HG02840 (cell line): Measurements from ENCODE around the gene KBTBD7.
"Not testable (repeated sequence)": the region's sequence is repeated elsewhere in the genome, so short reads cannot be mapped to it uniquely, and the experiment has no call there.

ENCODE experiments used
- ATAC-seq: cut with Tn5 transposase; IDR thresholded peaks from one replicate; pipeline ENCODE4 v1.9.1; 2021; ENCODE audit warnings: mild to moderate bottlenecking, moderate library complexity, moderate number of reproducible peaks; ENCODE audit not compliant: unreplicated experiment, low FRiP score

The KBTBD7 gene

DNA sequence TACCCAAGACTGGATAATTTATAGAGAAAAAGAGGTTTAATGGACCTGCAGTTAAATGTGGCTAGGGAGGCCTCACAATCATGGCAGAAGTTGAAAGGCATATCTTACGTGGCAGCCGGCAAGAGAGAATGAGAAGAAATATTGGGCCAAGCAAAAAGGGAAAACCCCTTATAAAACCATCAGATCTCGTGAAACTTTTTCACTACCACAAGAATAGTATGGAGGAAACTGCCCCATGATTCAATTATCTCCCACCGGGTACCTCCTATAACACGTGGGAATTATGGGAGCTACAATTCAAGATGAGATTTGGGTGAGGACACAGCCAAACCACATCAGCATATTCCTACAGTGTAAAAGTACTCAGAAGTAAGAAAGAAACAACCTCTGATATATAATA, 4.7 kb upstream of the KBTBD7 start:
- ATAC-seq = no peak

DNA sequence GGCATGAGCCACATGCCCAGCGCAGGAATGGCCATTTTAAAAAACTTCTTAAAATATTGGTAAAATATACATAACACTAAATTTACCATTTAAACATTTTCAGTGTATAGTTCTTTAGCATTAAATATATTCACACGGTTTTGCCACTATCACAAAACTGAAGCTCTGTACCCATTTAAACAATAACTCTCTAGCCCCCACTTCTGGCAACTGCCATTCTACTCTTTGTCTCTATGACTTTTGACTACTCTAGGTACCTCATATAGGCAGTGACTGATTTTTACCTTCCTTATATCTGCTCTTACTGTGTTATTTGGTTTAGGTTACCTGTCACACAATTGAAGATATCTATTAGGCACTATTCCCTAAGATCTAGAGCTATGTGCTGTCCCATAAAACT, 2.3 kb upstream of the KBTBD7 start:
- no peak for ATAC-seq

DNA sequence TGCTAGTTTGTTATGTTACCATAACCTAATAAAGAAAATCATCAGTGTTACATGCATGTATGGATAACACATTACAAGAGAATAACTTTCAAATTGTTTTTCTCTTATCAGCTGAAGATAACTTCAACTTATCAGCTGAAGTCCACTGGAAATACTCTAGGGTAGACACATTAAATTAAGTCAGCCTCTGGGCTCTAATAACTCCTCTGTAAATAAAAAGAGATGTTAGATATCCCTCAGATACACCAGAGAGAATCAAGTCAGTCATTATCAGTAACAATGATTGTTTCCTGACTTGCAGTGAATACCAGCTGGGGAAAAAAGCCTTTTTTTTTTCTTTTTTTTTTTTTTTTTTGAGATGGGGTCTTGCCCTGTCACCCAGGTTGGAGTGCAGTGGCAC, 1.6 kb upstream of the KBTBD7 start:
- ATAC-seq = no peak

- no peak for ATAC-seq
These were observed 900 bp downstream of the KBTBD7 start for GRCh38 chr13:41193469-41193868.

GRCh38 chr13:41188584-41188983, 5.8 kb downstream of the KBTBD7 start:
- no peak for ATAC-seq

- no peak for ATAC-seq
These were observed 7.9 kb downstream of the KBTBD7 start for GRCh38 chr13:41186481-41186880.

DNA sequence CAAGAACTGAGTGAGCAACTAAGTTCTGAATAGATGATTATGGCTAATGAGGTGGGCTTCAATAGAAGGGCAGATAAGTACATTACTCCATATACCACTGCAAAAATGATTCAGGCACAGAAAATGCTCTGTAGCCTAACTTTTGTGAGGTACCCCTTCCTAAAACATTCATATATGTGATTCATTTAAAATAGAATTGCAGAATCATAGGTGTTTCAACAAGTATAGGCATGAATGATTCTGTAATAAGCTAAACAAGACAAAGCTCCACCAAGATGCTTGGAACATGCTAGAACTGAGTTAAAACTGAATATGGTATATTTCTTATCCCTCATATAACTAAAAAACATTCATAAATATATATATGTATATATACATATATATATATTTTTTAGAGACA, 12.1 kb downstream of the KBTBD7 start:
- ATAC-seq = no peak

GRCh38 chr13:41179593-41180250, 14.6 kb downstream of the KBTBD7 start:
- ATAC-seq = no peak

DNA sequence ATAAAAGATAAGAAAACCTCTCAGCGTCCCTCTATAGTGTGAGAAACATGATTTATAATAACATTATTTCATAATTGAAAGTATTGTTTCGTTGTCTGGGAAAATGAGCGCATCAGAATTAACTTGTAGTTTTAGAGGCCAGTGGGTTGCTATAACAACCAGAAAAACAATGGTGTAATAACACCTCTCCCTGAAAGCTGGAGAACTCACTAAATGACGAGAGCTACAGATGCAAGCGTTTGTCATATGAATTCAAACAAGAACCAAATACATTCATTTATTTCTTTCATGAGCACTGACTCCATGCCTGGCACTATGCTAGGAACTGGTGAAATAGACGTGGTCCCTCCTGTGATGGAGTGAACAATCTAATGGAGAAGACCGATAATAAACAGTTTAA, 16.3 kb downstream of the KBTBD7 start:
- no peak for ATAC-seq

DNA sequence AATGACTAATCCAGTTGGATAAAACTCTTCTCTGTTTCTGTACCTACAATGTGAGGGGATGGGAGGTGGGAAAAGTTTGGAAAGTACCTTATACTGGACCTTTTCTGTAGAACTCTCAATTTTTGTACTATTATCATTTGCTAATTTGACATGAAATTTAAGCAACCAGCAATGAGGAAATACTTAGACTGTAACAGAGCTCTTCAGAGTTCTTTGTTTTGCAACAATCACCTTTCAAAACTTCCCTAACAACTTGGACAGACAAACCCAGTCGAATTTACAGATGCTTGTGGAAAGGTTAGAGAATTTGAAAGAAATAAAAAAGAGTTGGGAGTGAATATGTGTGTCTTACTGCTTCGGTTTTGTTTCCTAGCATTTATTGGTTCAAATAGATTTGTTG, 16.8 kb downstream of the KBTBD7 start:
- no peak for ATAC-seq

GRCh38 chr13:41175576-41175975, 18.8 kb downstream of the KBTBD7 start:
- ATAC-seq = not testable (repeated sequence)

DNA sequence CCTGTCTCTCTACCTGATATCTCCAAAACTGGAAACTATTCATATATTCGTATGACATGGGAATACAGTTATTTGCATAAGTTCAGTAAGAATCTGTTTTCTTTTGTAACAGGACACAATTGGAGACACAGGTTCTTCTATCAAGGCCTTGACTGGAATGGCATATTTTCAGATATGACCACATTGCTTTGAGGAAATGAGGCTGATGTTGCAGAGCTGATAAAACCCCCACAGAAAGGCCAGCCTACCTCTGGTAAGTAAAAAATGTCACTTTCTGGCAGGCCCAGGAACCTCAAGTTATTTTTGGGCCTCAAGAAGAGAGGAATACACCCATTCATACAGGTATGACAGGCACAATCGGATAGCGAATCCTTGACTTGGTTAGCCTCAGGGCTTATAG, 32.2 kb downstream of the KBTBD7 start:
- ATAC-seq = no peak

GRCh38 chr13:41159174-41159573, 35.2 kb downstream of the KBTBD7 start:
- ATAC-seq = no peak

GRCh38 chr13:41157048-41157717, 37.2 kb downstream of the KBTBD7 start:
- ATAC-seq = no peak

GRCh38 chr13:41156620-41157019, 37.7 kb downstream of the KBTBD7 start:
- no peak for ATAC-seq

- ATAC-seq = no peak
These were observed 40.3 kb downstream of the KBTBD7 start for GRCh38 chr13:41154042-41154441.

DNA sequence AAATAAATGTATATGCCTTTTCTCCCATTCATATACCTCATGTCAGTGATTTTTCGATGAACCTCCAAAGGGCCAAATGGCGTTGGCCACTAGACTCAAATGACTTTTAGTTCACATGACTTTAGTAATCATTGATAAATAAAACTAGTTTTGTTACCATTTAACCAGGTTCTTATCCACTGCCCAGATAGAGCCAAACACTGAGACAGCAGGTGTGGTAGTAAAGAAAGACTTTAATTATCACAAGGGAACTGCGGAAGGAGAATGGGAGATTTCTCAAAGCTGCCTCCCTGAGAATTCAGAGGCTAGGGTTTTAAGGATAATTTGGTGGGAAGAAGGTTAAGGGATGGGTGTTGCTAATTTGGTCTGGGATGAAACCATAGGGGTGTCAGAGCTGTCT, 42.4 kb downstream of the KBTBD7 start:
- no peak for ATAC-seq

DNA sequence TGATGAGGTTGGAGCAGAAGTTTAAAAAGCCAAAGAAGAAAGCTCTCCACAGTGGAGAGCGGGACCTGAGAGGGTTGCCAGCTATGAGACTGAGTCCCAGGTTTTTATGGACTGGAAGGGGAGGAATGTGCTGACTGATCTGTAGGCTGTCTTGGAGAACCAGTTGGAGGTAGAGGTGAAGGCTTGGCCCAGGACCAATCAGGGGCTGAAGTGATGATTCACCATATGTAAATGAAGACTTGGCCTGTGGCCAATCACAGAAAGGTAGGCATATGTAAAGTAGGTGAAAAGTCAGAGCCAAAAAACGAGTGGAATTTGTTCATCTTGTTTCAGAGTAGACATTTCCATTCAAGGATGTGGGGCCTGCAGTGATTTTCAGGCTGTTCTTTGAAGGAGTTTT, 44.3 kb downstream of the KBTBD7 start:
- no peak for ATAC-seq

- ATAC-seq = no peak
These were observed 45.7 kb downstream of the KBTBD7 start for GRCh38 chr13:41148419-41149283.

DNA sequence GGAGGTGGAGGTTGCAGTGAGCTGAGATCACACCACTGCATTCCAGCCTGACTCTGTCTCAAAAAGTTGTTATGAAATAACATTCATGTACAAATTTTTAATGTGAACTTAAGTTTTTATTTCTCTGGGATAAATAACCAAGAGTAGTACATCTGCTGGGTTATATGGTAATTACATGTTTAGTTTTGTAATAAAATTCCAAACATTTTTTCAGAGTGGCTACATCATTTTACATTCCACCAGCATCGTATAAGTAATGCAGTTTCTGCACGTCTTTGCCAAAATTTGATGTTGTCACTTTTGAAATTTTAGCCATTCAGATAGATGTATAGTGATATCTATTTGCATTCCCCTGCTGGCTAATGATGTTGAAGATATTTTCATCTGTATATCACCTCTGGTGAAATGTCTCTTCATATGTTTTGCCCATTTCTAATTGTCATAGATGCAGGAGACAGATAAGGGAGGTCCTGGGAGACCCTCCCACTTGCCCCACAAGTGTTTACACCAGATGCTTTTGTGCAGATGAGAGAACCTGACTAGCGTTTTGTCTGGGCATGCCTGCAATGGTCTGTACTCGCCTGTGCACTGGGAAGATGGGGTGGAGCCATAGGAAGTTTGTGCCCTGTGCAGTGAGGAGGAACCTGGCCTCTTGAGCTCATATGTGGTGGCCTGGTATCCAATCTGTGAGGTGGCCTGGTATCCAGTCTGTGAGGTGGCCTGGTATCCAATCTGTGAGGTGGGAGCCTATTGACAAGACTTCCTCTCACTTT, 49.0 kb downstream of the KBTBD7 start:
- ATAC-seq = no peak

DNA sequence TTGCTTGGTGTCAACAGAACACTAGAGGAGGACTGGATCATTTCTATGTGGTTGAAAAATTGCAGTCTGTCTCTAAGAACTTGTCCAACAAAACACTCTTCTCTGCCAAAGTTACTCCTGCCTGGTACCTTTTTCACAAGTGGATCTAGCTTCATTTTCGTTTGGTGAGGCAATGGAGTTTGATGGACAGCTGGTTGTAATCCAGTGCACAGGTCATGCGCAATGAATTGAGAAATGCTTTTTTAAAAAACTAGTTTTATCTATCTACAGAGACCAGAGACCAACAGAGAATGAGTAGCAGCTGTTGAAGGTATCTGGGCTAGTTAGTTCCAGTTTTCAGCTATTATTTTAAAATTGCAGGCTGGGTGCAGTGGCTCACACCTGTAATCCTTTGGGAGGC, 49.8 kb downstream of the KBTBD7 start:
- ATAC-seq = no peak
